Mucosa of descending colon (tissue), 3 donors: ENCODE measurements around the gene GMPPA. TPM values are rescaled to one million over a fixed set of nuclear protein-coding genes. Genes with fewer than 3 reads are reported as not detected.

ENCODE experiments used
- ATAC-seq: fragments of 200-7000 bp; cut with Tn5 transposase; one replicate; pipeline ENCODE4 v1.9.1; 2020; ENCODE audit warnings: mild to moderate bottlenecking, moderate library complexity
- DNase-seq, 3 donors: peaks; one replicate each; pipeline ENCODE4 v3.0.0-alpha.2; 2020
- H3K36me3 ChIP-seq: fragments of 200-600 bp; one replicate; pipeline ENCODE4 v1.8.0; 2021; ENCODE audit warnings: low read depth, mild to moderate bottlenecking
- H3K4me1 ChIP-seq: fragments of 200-600 bp; one replicate; pipeline ENCODE4 v1.8.0; 2021; ENCODE audit warnings: low read depth, mild to moderate bottlenecking
- H3K4me3 ChIP-seq: fragments of 200-600 bp; one replicate; pipeline ENCODE4 v1.8.0; 2021; ENCODE audit warnings: mild to moderate bottlenecking
- H3K9me3 ChIP-seq: fragments of 200-600 bp; one replicate; pipeline ENCODE4 v1.8.0; 2021; ENCODE audit warnings: mild to moderate bottlenecking
- intact Hi-C, 2 donors: fragments of 100-400 bp; cut with DNase I in 1 of 2; cut with micrococcal nuclease in 1 of 2; formaldehyde crosslinking; loops; one replicate each; pipeline versions ENCODE4 v1.11.0 to v1.11.1; 2022; cut with DNase I, micrococcal nuclease
- total RNA-seq, 3 donors: library from RNA; stranded (reverse); fragmentation: NEBNext Ultra II Directional in 2 of 3; extraction: Animal tissue kit (Norgen Biotek cat#: 25700) in 2 of 3; gene quantifications; one replicate each; pipeline versions ENCODE4 v1.2.1 to v1.2.4, GENCODE V29; 2021 to 2023
- TF ChIP-seq, protein P1 (sequence below): fragments of 200-600 bp; IDR thresholded peaks from one replicate; pipeline ENCODE4 v1.8.0; 2022; ENCODE audit warnings: antibody characterized with exemption, mild to moderate bottlenecking
- donor health status: DM: no; HTN: no; CAD: no; lungs with moderate emphysema.
- donor health status: DM: no; HTN: no; CAD: no.
- donor health status: DM: no; HTN: yes; CAD: no.

Gene GMPPA
- total RNA-seq, 3 donors from 2014 or later, result 33.6 to 52.6 (median 43.6) TPM

DNA sequence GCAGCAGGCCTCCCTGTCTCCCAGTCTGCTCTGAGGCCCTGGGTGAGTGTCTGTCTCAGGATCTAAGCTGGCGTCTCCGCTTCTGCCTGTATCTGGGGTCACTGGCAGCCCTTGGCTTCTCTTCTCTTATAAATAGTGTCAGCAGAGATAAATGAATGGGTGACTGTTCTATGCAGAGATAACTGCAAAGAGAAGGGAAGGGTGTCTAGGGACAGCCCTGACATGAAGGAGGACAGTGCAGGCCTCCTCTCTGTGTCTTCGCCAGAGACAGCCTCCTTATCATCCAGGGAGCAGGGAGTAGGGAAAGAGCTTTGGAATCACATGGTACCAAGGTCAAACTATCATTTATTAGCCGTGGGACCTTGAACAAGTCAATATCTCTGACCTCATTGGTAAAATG is 28.3 kb upstream of the GMPPA start:
- Histone ChIP-seq H3K36me3 (no peaks in the 10 kb centered on the region), H3K4me1 (no peaks in the 10 kb centered on the region), H3K4me3 (no peak overlapping the region), H3K9me3 (no peaks in the 10 kb centered on the region)
- TF ChIP-seq, protein P1, sequence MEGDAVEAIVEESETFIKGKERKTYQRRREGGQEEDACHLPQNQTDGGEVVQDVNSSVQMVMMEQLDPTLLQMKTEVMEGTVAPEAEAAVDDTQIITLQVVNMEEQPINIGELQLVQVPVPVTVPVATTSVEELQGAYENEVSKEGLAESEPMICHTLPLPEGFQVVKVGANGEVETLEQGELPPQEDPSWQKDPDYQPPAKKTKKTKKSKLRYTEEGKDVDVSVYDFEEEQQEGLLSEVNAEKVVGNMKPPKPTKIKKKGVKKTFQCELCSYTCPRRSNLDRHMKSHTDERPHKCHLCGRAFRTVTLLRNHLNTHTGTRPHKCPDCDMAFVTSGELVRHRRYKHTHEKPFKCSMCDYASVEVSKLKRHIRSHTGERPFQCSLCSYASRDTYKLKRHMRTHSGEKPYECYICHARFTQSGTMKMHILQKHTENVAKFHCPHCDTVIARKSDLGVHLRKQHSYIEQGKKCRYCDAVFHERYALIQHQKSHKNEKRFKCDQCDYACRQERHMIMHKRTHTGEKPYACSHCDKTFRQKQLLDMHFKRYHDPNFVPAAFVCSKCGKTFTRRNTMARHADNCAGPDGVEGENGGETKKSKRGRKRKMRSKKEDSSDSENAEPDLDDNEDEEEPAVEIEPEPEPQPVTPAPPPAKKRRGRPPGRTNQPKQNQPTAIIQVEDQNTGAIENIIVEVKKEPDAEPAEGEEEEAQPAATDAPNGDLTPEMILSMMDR, result no peak
- DNase-seq (no peak), ATAC-seq (no peak)
- intact Hi-C loops, result no loop called here

DNA sequence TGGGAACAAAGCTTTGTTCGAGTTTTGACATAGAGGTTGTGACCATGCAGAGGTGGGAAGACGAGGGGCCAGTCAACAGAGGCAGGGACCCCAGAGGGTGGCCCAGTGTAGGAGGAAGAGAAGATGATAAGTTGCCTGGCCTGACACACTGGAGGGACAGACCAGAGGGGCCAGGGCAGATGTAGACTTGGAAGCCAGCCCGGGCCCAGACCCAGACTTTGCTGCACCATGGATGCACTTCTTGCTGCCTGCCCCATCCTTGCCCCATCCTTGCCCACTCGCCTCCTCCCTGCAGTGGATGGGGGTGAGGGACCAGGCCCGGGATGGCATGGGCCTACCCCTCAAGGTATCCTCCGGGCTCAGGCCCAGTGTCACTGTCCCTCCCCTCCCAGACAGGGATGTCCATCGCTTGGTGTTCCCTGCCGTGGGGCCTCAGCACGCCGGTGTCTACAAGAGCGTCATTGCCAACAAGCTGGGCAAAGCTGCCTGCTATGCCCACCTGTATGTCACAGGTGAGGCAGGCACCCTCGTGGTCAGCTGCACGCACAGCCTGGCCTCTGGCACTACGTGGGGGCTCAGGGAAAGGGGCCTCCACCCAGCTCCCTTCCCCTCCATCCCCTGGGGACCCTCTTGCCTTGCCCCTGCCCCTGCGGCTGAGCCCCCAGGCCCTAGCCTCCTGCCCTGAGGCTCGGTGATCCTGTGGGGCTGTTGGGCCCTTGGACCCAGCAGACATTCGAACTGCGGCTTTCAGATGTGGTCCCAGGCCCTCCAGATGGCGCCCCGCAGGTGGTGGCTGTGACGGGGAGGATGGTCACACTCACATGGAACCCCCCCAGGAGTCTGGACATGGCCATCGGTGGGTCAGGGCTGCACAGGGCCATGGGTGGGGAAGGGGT is 27.0 kb upstream of the GMPPA start:
- Histone ChIP-seq H3K36me3 (no peaks in the 10 kb centered on the region), H3K9me3 (no peaks in the 10 kb centered on the region), H3K4me3 (no peak overlapping the region), H3K4me1 (no peaks in the 10 kb centered on the region)
- TF ChIP-seq, protein P1, result no peak
- ATAC-seq (no peak), DNase-seq (peak in 1 of 3 donors; percentile 38)
- intact Hi-C loops, result no loop called here

- H3K36me3 ChIP-seq, result no peaks in the 10 kb centered on the region
Measured at GRCh38 chr2:219472629-219473187, 26.0 kb upstream of the GMPPA start.

GRCh38 chr2:219473511-219473910 is 25.2 kb upstream of the GMPPA start:
- no peaks in the 10 kb centered on the region for H3K36me3 ChIP-seq

More at GRCh38 chr2:219472629-219473187, 26.0 kb upstream of the GMPPA start:
- H3K4me1 ChIP-seq, result no peaks in the 10 kb centered on the region
- DNase-seq, result peak in 1 of 3 donors; percentile 36
- intact Hi-C loops, result no loop called here
- no peak overlapping the region for H3K4me3 ChIP-seq
- no peaks in the 10 kb centered on the region for H3K9me3 ChIP-seq
- ATAC-seq, result no peak
- TF ChIP-seq, protein P1, result no peak

GRCh38 chr2:219474285-219475060 is 24.2 kb upstream of the GMPPA start:
- Histone ChIP-seq H3K4me1 (no peaks in the 10 kb centered on the region), H3K4me3 (no peak overlapping the region), H3K36me3 (no peaks in the 10 kb centered on the region), H3K9me3 (no peaks in the 10 kb centered on the region)
- ATAC-seq, result no peak
- TF ChIP-seq, protein P1, result no peak
- DNase-seq, result no peak
- intact Hi-C loops, result no loop called here

More at GRCh38 chr2:219473511-219473910, 25.2 kb upstream of the GMPPA start:
- TF ChIP-seq, protein P1, result no peak
- intact Hi-C loops, result no loop called here
- no peaks in the 10 kb centered on the region for H3K9me3 ChIP-seq
- no peaks in the 10 kb centered on the region for H3K4me1 ChIP-seq
- no peak overlapping the region for H3K4me3 ChIP-seq
- ATAC-seq (no peak), DNase-seq (peak in 1 of 3 donors; percentile 38)
